GM12878 (cell line): ENCODE data around the gene RCBTB2. TPM values are rescaled to one million over a fixed set of nuclear protein-coding genes. Genes with fewer than 3 reads are reported as not detected.
A peak's percentile ranks its signal among the peaks of the same experiment; 100 is the strongest.

ENCODE experiments used
- ATAC-seq: fragments of 200-7000 bp; cut with Tn5 transposase; 3 replicates; pipeline ENCODE4 v1.9.1; 2020; ENCODE audit warnings: mild to moderate bottlenecking, moderate library complexity
- BruUV-seq: library from RNA; stranded (reverse); fragments of 400-500 nt; replicated peaks from 2 replicates; lab custom pipeline; 2021; lab: Mats Ljungman, UMichigan
- CTCF ChIA-PET: fragments of 300-600 bp; sonication (Branson Sonifier 250); formaldehyde crosslinking; extraction: SDS; loops from one replicate; lab custom pipeline; 2021; ENCODE audit warnings: inconsistent platforms; lab: Yijun Ruan, JAX
- POLR2A ChIA-PET: fragments of 350-600 bp; formaldehyde crosslinking; extraction: SDS; loops from one replicate; lab custom pipeline; 2021; ENCODE audit warnings: inconsistent platforms; lab: Charles Lee
- RAD21 ChIA-PET: fragments of 300-600 bp; sonication (Branson Sonifier 250); formaldehyde crosslinking; loops from one replicate; lab custom pipeline; 2023; ENCODE audit warnings: antibody characterized with exemption; ENCODE audit not compliant: unreplicated experiment; lab: Charles Lee
- SMC1A ChIA-PET: fragments of 300-600 bp; sonication (Branson Sonifier 250); formaldehyde crosslinking; loops from one replicate; lab custom pipeline; 2023; ENCODE audit not compliant: unreplicated experiment, uncharacterized antibody; lab: Charles Lee
- DNase-seq: peaks from one replicate; pipeline ENCODE4 v3.0.0-alpha.2; 2011; ENCODE audit warnings: low read depth, low spot score
- FAIRE-seq: peaks from 3 replicates; lab custom pipeline; 2011; peaks lifted over from hg19 to GRCh38; lab: Jason Lieb, UNC
- H2AFZ ChIP-seq: 2 replicates; pipeline ENCODE4 v1.6.0; 2011; ENCODE audit warnings: low read depth, low read length, control low read depth; ENCODE audit not compliant: control insufficient read depth
- H3K27ac ChIP-seq: 2 replicates; pipeline ENCODE4 v1.5.1; 2011; ENCODE audit warnings: control low read depth; ENCODE audit not compliant: control insufficient read depth, insufficient read depth
- H3K27me3 ChIP-seq, 2 experiments: replicated peaks in 1 of 2; 2 replicates each; pipeline versions ENCODE4 v1.6.0 to v1.6.1; 2011; ENCODE audit warnings: low read length in 1 of 2; ENCODE audit not compliant: control insufficient read depth in 2 of 2, insufficient read depth in 2 of 2
- H3K36me3 ChIP-seq, 2 experiments: 2 replicates each; pipeline ENCODE4 v1.5.1; 2011; ENCODE audit warnings: low read length in 1 of 2; ENCODE audit not compliant: control insufficient read depth in 2 of 2, insufficient read depth in 2 of 2
- H3K4me1 ChIP-seq: 2 replicates; pipeline ENCODE4 v1.6.1; 2011; ENCODE audit warnings: mild to moderate bottlenecking, low read length, moderate library complexity, mixed read lengths; ENCODE audit not compliant: control insufficient read depth, insufficient read depth
- H3K4me2 ChIP-seq: 2 replicates; pipeline ENCODE4 v1.6.0; 2011; ENCODE audit warnings: control low read depth; ENCODE audit not compliant: control insufficient read depth, insufficient read depth
- H3K4me3 ChIP-seq: fragments of 200-600 bp; sonication (generic); 2 replicates; pipeline ENCODE4 v1.5.1; 2016
- H3K79me2 ChIP-seq: 2 replicates; pipeline ENCODE4 v1.6.0; 2011; ENCODE audit warnings: low read length; ENCODE audit not compliant: control insufficient read depth, insufficient read depth
- H3K9ac ChIP-seq: 2 replicates; pipeline ENCODE4 v1.8.0; 2011; ENCODE audit warnings: low read length, control low read depth, mixed read lengths; ENCODE audit not compliant: control insufficient read depth, insufficient read depth
- H3K9me3 ChIP-seq: replicated peaks from 3 replicates; pipeline ENCODE4 v1.5.1; 2011; ENCODE audit warnings: mild to moderate bottlenecking, low read length; ENCODE audit not compliant: control insufficient read depth, insufficient read depth
- H4K20me1 ChIP-seq: 2 replicates; pipeline ENCODE4 v1.6.0; 2011; ENCODE audit not compliant: control insufficient read depth, insufficient read depth
- FOXM1 ChIP-seq: IDR thresholded peaks from 2 replicates; pipeline ENCODE4 v1.6.1; 2012; ENCODE audit warnings: low read depth, mild to moderate bottlenecking, inconsistent platforms, low read length, moderate library complexity
- IRF4 ChIP-seq: IDR thresholded peaks from 2 replicates; pipeline ENCODE4 v1.6.1; 2011; ENCODE audit warnings: low read depth, low read length
- JUNB ChIP-seq: IDR thresholded peaks from 2 replicates; pipeline ENCODE4 v1.6.1; 2016; ENCODE audit warnings: antibody characterized with exemption, mild to moderate bottlenecking
- NFYA ChIP-seq: IDR thresholded peaks from 2 replicates; pipeline ENCODE4 v1.6.1; 2011; ENCODE audit warnings: low read depth, mild to moderate bottlenecking, low read length, improper control_type of control experiment, borderline replicate concordance
- PAX5 ChIP-seq: IDR thresholded peaks from 2 replicates; pipeline ENCODE4 v1.6.1; 2011; ENCODE audit warnings: low read depth, low read length, borderline replicate concordance
- STAT1 ChIP-seq: fragments of 450-650 bp; conservative IDR thresholded peaks from 2 replicates; pipeline ENCODE4 v1.6.1; 2014; ENCODE audit warnings: antibody characterized with exemption, mild to moderate bottlenecking
- SUZ12 ChIP-seq: fragments of 200-600 bp; sonication (generic); IDR thresholded peaks from one replicate; pipeline ENCODE4 v1.6.1; 2018; ENCODE audit warnings: antibody characterized with exemption, mild to moderate bottlenecking; ENCODE audit not compliant: unreplicated experiment
- TAF1 ChIP-seq: IDR thresholded peaks from 2 replicates; pipeline ENCODE4 v1.6.1; 2011; ENCODE audit warnings: mild to moderate bottlenecking, low read depth, low read length, borderline replicate concordance
- TCF3 ChIP-seq: IDR thresholded peaks from 2 replicates; pipeline ENCODE4 v1.6.1; 2012; ENCODE audit warnings: low read depth, mild to moderate bottlenecking, low read length, borderline replicate concordance; ENCODE audit not compliant: insufficient read depth
- WGBS: methylation state at CpG from one replicate; pipeline ENCODE4 v1.1.6; 2016; ENCODE audit warnings: low lambda C conversion rate; ENCODE audit not compliant: insufficient replicate concordance, insufficient coverage; ENCODE audit errors: missing lambda C conversion rate; 5-methylcytosine and 5-hydroxymethylcytosine counted together
- in situ Hi-C: fragments of 300-500 bp; cut with MboI; formaldehyde crosslinking; loops from 9 replicates; pipeline ENCODE4 v1.14.3; 2018; ENCODE audit warnings: mixed read lengths
- intact Hi-C: fragments of 100-400 bp; cut with micrococcal nuclease; formaldehyde crosslinking; loops from one replicate; pipeline ENCODE4 v1.14.2; 2022; ENCODE audit not compliant: unreplicated experiment
- polyA plus RNA-seq, 11 experiments: library from polyadenylated mRNA; depleted of rRNA in 4 of 11; unstranded in 6 of 11; stranded (reverse) in 5 of 11; fragments of >200 nt; fragmentation: Nextera tagmentation in 4 of 11; fragmentation: Illumina TruSeq in 1 of 11; extraction: Ambion mirVana in 4 of 11; extraction: Trizol in 1 of 11; gene quantifications; 1 replicate in 1 of 11; 2 replicates in 10 of 11; pipeline versions ENCODE4 v1.2.1 to v1.2.3, GENCODE V29; 2011 to 2016; ENCODE audit warnings: inconsistent platforms in 2 of 11, missing spikeins in 2 of 11, low read depth in 1 of 11
- total RNA-seq, 4 experiments: library from RNA; depleted of rRNA in 3 of 4; stranded (reverse); fragments of >200 nt in 3 of 4; fragmentation: Illumina TruSeq in 1 of 4; extraction: Trizol in 1 of 4; gene quantifications; 2 replicates each; pipeline versions ENCODE4 v1.2.1 to v1.2.3, GENCODE V29; 2013 to 2021
- TF ChIP-seq, protein P1 (sequence below): IDR thresholded peaks from 2 replicates; pipeline ENCODE4 v1.6.1; 2012; ENCODE audit warnings: low read depth, low read length, improper control_type of control experiment
- TF ChIP-seq, protein P2 (sequence below): fragments of 450-650 bp; IDR thresholded peaks from 2 replicates; pipeline ENCODE4 v1.6.1; 2017; ENCODE audit warnings: mild to moderate bottlenecking, low read depth, inconsistent platforms; ENCODE audit not compliant: poor library complexity, severe bottlenecking
- TF ChIP-seq, protein P3 (sequence below): fragments of 450-650 bp; formaldehyde crosslinking; IDR thresholded peaks from 2 replicates; pipeline ENCODE4 v1.5.0; 2022; ENCODE audit warnings: mild to moderate bottlenecking, missing genetic modification characterization

The RCBTB2 gene
- total and polyA plus RNA-seq, 10 of the 15 experiments (the other 5 are each of a cell fraction or from before 2014, with no cell fraction given) = 5.0 to 16.0 (median 8.5) TPM

DNA sequence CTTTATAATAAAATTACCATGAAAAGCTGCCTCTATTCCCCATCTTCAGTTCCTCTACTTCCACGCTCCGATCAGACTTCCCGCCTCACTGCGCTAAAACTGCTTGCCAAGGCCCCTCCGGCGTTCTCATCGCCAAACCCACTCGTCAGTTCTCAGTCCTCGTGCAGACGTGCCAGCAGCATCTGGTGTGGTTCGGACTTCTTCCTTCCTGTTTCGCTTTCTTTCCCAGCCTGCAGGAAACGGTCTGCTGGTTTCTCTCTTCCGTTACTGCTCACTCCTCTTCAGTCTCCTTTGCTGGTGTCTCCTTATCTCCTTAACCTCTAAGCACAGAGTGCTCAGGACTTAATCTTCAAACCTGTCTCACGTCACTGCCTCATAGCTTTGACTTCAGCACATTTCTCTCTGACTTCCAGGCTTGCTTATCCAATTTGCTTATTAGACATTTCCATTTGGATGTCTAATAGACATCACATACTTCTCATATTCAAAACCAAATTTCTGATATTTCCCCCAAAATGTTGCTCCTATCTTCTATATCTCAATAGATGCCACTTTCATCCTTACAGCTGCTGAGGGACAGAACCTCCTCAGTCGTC is 40.3 kb downstream of the RCBTB2 start:
- ChIA-PET POLR2A (interaction anchor here (0.7 kb wide), 1 partner anchor 40 kb away, joined by 3 read pairs; the partner anchor contains the start of gene RCBTB2), RAD21 (interaction anchor here (0.9 to 5.0 kb wide), 4 partner anchors 37 to 87 kb away, joined by 3 to 26 read pairs (median 8); no protein-coding TSS in a partner anchor), CTCF (interaction anchor here (0.6 to 1.7 kb wide), 7 partner anchors 36 to 159 kb away, joined by 3 to 10 read pairs (median 4); partner anchors contain the start of gene RCBTB2), SMC1A (interaction anchor here (0.6 to 1.9 kb wide), 9 partner anchors 13 to 120 kb away, joined by 3 to 9 read pairs (median 6); no protein-coding TSS in a partner anchor)
- Histone ChIP-seq H3K27ac (peak overlapping the region; percentile 91), H3K79me2 (peaks cover 29% of the 10 kb centered on the region), H3K9me3 (no peaks in the 10 kb centered on the region; the same call in 2 of the 3 replicates), H3K4me3 (peak overlapping the region; percentile 66; the same call in 1 of the 2 replicates), H3K9ac (peak overlapping the region; percentile 61), H3K27me3 (no peaks in the 10 kb centered on the region), H3K36me3 (peaks cover 0 to 22% of the 10 kb centered on the region in 2 experiments; a peak in 2 of 4 replicates), H4K20me1 (no peaks in the 10 kb centered on the region), H3K4me2 (peak overlapping the region; percentile 92), H3K4me1 (peaks cover 72% of the 10 kb centered on the region), H2AFZ (peak overlapping the region; percentile 65)
- ATAC-seq (peak; percentile 88), DNase-seq (peak; percentile 98), FAIRE-seq (peak; percentile 95)
- WGBS = under 1% methylated on average over 16 of the region's 16 CpGs
- in situ Hi-C loops (no loop called here), intact Hi-C loops (loop anchor here (1.0 to 5.0 kb wide), 3 partner anchors 39 to 87 kb away; no protein-coding TSS in a partner anchor)
- TSS peak; percentile 80 for BruUV-seq
- TF ChIP-seq SUZ12 (no peak), NFYA (no peak), JUNB (0 out of 2 replicates have a peak, but pooled peaks have one; percentile 5), PAX5 (peak; percentile 97), TAF1 (0 out of 2 replicates have a peak, but pooled peaks have one; percentile 45), IRF4 (peak; percentile 78), TCF3 (peak; percentile 93), STAT1 (no peak), FOXM1 (peak; percentile 74)
- TF ChIP-seq, protein P1, sequence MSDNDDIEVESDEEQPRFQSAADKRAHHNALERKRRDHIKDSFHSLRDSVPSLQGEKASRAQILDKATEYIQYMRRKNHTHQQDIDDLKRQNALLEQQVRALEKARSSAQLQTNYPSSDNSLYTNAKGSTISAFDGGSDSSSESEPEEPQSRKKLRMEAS = peak; percentile 73; the same call in 1 of the 2 replicates
- TF ChIP-seq, protein P2, sequence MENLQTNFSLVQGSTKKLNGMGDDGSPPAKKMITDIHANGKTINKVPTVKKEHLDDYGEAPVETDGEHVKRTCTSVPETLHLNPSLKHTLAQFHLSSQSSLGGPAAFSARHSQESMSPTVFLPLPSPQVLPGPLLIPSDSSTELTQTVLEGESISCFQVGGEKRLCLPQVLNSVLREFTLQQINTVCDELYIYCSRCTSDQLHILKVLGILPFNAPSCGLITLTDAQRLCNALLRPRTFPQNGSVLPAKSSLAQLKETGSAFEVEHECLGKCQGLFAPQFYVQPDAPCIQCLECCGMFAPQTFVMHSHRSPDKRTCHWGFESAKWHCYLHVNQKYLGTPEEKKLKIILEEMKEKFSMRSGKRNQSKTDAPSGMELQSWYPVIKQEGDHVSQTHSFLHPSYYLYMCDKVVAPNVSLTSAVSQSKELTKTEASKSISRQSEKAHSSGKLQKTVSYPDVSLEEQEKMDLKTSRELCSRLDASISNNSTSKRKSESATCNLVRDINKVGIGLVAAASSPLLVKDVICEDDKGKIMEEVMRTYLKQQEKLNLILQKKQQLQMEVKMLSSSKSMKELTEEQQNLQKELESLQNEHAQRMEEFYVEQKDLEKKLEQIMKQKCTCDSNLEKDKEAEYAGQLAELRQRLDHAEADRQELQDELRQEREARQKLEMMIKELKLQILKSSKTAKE = peak; percentile 54
- TF ChIP-seq, protein P3, sequence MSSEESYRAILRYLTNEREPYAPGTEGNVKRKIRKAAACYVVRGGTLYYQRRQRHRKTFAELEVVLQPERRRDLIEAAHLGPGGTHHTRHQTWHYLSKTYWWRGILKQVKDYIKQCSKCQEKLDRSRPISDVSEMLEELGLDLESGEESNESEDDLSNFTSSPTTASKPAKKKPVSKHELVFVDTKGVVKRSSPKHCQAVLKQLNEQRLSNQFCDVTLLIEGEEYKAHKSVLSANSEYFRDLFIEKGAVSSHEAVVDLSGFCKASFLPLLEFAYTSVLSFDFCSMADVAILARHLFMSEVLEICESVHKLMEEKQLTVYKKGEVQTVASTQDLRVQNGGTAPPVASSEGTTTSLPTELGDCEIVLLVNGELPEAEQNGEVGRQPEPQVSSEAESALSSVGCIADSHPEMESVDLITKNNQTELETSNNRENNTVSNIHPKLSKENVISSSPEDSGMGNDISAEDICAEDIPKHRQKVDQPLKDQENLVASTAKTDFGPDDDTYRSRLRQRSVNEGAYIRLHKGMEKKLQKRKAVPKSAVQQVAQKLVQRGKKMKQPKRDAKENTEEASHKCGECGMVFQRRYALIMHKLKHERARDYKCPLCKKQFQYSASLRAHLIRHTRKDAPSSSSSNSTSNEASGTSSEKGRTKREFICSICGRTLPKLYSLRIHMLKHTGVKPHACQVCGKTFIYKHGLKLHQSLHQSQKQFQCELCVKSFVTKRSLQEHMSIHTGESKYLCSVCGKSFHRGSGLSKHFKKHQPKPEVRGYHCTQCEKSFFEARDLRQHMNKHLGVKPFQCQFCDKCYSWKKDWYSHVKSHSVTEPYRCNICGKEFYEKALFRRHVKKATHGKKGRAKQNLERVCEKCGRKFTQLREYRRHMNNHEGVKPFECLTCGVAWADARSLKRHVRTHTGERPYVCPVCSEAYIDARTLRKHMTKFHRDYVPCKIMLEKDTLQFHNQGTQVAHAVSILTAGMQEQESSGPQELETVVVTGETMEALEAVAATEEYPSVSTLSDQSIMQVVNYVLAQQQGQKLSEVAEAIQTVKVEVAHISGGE = no peak
